ENCODE data around the gene IL17F.

The IL17F gene

DNA sequence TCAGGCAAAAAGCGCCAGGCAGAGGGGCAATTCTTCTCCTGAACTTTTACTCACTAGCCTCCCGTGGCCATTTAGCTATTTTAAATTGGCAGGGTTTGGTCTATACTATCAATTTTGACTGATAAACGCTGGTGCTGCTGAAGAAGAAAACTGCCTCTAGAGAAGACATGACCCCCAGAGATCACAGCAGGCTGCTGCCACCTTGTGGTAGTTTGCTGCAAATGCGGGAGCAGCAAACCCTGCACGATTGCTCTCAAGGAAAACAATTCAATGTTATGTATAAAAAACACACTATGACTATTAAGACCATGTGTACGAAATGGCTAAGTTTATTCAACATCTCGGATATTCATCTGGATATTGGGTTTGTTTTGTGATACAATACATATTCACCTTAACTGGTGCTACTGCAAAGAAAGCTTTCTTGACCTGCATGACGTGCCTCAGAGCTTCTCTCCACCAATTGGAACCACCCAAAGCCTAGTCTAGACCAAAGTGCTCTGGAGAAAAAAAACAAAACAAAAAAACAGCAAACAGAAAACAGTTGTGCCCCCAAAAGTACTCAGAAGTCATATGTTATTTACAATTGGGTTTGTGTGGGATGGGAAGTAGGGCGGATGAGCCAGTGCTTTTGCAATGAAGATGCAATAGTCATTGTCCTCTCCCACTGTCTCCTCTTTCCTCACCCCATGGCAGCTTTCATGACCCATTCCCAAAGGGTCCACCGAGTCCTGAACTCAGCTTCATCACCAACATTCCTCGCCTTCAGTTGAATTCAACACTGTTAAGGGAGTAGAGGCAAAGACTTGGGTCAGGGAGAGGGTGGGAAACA, 19.6 kb upstream of the IL17F start:
- Histone ChIP-seq H3K4me2 (ENCODE audit: low read length) (no peak overlapping the region), H3K4me3 (ENCODE audit: low read length) (no peak overlapping the region), H3K9me3 (replicated peaks; ENCODE audit: low read length) (no peaks in the 10 kb centered on the region), H3K9ac (ENCODE audit: low read depth, low read length) (no peak overlapping the region), H3K36me3 (ENCODE audit: insufficient read depth, low read length) (peaks cover 46% of the 10 kb centered on the region), H3K27me3 (ENCODE audit: control insufficient read depth, insufficient read depth, low read length) (no peaks in the 10 kb centered on the region), H3K4me1 (ENCODE audit: control insufficient read depth, insufficient read depth, low read length) (peaks cover 3% of the 10 kb centered on the region)

- H3K4me1 ChIP-seq (ENCODE audit: control insufficient read depth, insufficient read depth, low read length), result peaks cover 3% of the 10 kb centered on the region
- H3K9ac ChIP-seq (ENCODE audit: low read depth, low read length), result no peak overlapping the region
- no peak overlapping the region for H3K4me3 ChIP-seq (ENCODE audit: low read length)
- no peak overlapping the region for H3K4me2 ChIP-seq (ENCODE audit: low read length)
- no peaks in the 10 kb centered on the region for H3K9me3 ChIP-seq (replicated peaks; ENCODE audit: low read length)
- no peaks in the 10 kb centered on the region for H3K27me3 ChIP-seq (ENCODE audit: control insufficient read depth, insufficient read depth, low read length)
- peaks cover 37% of the 10 kb centered on the region for H3K36me3 ChIP-seq (ENCODE audit: insufficient read depth, low read length)
Observed at GRCh38 chr6:52262620-52263344, 18.5 kb upstream of the IL17F start.

DNA sequence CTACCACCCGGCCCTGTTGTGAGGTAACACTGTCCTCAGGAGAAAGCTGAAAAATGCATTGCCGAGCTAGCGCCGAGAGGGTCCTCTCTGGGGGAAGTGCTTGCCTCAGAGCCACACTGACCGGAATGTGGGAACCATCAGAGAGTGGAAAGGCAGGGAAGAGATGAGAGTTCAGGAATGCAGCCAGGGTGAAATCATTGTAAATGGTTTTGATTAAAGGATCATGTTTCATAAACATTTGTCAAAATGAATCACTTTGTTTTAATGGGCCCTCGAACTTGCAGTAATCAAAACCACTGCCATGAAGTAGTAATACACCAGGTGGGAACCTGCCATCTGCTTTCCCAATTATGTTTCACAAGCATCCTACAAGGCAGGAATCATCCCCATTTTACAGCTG, 16.9 kb upstream of the IL17F start:
- H3K4me3 ChIP-seq (ENCODE audit: low read length), result no peak overlapping the region
- peaks cover 27% of the 10 kb centered on the region for H3K36me3 ChIP-seq (ENCODE audit: insufficient read depth, low read length)
- H3K9me3 ChIP-seq (replicated peaks; ENCODE audit: low read length), result no peaks in the 10 kb centered on the region

DNA sequence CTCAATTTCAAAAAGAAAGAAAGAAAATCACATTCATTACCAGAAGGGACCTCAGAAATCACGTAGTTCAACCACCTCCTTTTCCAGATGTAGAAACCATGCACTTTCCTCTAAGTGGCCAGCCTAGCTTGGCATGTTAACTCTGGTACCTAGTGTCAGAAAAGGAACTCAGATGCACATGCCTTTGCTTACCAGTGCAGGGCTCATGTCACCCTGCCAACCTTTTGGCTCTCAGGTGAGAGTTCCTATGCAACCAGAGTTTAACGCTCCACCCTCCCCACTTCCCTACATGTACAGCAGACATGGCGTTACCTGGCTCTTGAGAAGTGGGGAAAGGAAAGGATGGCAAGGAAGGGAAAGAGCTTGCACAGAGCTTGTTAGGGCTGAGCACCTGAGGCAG, 16.3 kb upstream of the IL17F start:
- peaks cover under 1% of the 10 kb centered on the region for H3K27me3 ChIP-seq (ENCODE audit: control insufficient read depth, insufficient read depth, low read length)
- H3K4me1 ChIP-seq (ENCODE audit: control insufficient read depth, insufficient read depth, low read length), result peaks cover 3% of the 10 kb centered on the region
- no peak overlapping the region for H3K4me3 ChIP-seq (ENCODE audit: low read length)
- no peak overlapping the region for H3K4me2 ChIP-seq (ENCODE audit: low read length)
- no peaks in the 10 kb centered on the region for H3K9me3 ChIP-seq (replicated peaks; ENCODE audit: low read length)
- H3K9ac ChIP-seq (ENCODE audit: low read depth, low read length), result no peak overlapping the region
- peaks cover 21% of the 10 kb centered on the region for H3K36me3 ChIP-seq (ENCODE audit: insufficient read depth, low read length)

More for the DNA sequence above, 16.9 kb upstream of the IL17F start:
- Histone ChIP-seq H3K9ac (ENCODE audit: low read depth, low read length) (no peak overlapping the region), H3K4me2 (ENCODE audit: low read length) (no peak overlapping the region), H3K27me3 (ENCODE audit: control insufficient read depth, insufficient read depth, low read length) (no peaks in the 10 kb centered on the region), H3K4me1 (ENCODE audit: control insufficient read depth, insufficient read depth, low read length) (peaks cover 3% of the 10 kb centered on the region)

GRCh38 chr6:52255434-52255833, 11.1 kb upstream of the IL17F start:
- H3K9me3 ChIP-seq (replicated peaks; ENCODE audit: low read length), result no peaks in the 10 kb centered on the region

DNA sequence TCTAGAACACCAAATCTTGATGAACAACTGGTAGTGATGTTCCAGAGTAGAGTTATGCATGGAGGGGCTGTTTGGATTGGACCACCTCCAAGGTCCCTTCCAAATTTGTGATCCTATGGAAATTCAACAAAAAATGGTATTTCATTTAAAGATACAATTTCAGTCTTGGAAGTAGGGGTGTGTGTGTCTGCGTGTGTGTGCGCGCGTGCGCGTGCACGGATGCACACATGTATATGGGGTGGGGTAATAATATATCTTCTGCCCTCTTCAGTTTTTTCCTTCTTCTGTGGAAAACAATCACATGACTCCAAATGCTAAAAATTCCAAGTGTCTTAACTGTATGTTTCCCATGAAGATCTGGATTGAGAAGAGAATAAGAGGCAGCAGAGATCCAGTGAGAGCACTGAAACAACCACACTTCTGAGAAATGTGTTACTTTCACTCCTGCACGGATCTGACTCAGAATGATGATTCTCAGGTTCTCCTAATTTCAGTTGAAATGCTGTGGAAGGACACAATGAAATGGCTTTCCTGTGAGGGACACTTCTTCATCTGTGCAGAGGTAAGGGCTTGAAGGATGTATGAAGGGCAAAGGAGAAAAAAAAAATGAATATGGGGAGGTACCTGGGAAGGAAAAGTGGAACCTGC, 10.6 kb upstream of the IL17F start:
- Histone ChIP-seq H3K27me3 (ENCODE audit: control insufficient read depth, insufficient read depth, low read length) (peaks cover 55% of the 10 kb centered on the region), H3K4me3 (ENCODE audit: low read length) (no peak overlapping the region), H3K4me2 (ENCODE audit: low read length) (no peak overlapping the region), H3K4me1 (ENCODE audit: control insufficient read depth, insufficient read depth, low read length) (no peaks in the 10 kb centered on the region), H3K36me3 (ENCODE audit: insufficient read depth, low read length) (no peaks in the 10 kb centered on the region), H3K9me3 (replicated peaks; ENCODE audit: low read length) (no peaks in the 10 kb centered on the region), H3K9ac (ENCODE audit: low read depth, low read length) (no peak overlapping the region)

More at GRCh38 chr6:52255434-52255833, 11.1 kb upstream of the IL17F start:
- Histone ChIP-seq H3K9ac (ENCODE audit: low read depth, low read length) (no peak overlapping the region), H3K27me3 (ENCODE audit: control insufficient read depth, insufficient read depth, low read length) (peaks cover 49% of the 10 kb centered on the region), H3K4me1 (ENCODE audit: control insufficient read depth, insufficient read depth, low read length) (no peaks in the 10 kb centered on the region), H3K4me3 (ENCODE audit: low read length) (no peak overlapping the region), H3K4me2 (ENCODE audit: low read length) (no peak overlapping the region), H3K36me3 (ENCODE audit: insufficient read depth, low read length) (no peaks in the 10 kb centered on the region)

- H3K9me3 ChIP-seq (replicated peaks; ENCODE audit: low read length), result no peaks in the 10 kb centered on the region
- H3K4me3 ChIP-seq (ENCODE audit: low read length), result no peak overlapping the region
- H3K9ac ChIP-seq (ENCODE audit: low read depth, low read length), result no peak overlapping the region
- H3K27me3 ChIP-seq (ENCODE audit: control insufficient read depth, insufficient read depth, low read length), result peaks cover 65% of the 10 kb centered on the region
- H3K36me3 ChIP-seq (ENCODE audit: insufficient read depth, low read length), result no peaks in the 10 kb centered on the region
- H3K4me2 ChIP-seq (ENCODE audit: low read length), result no peak overlapping the region
- no peaks in the 10 kb centered on the region for H3K4me1 ChIP-seq (ENCODE audit: control insufficient read depth, insufficient read depth, low read length)
Observed at GRCh38 chr6:52253494-52253893, 9.2 kb upstream of the IL17F start.

DNA sequence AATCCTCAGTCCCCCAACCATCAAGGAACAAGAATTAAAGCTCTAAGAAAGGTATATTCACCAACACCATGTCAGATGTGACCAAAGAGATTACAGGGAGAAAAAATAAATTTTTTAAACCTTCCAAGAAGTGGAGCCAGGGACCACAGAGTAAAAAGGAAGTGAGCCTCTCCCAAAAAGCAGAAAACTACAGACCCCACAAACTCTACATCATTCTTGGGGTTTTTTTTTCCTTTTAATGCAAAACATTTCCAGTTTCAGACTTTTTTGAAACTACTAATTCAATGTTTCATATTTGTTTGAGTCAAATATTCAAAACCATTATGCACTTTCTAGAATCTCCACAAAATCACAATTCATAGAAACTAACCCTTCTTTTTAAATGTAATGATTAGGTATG, 6.8 kb upstream of the IL17F start:
- Histone ChIP-seq H3K4me3 (ENCODE audit: low read length) (no peak overlapping the region), H3K9me3 (replicated peaks; ENCODE audit: low read length) (no peaks in the 10 kb centered on the region), H3K36me3 (ENCODE audit: insufficient read depth, low read length) (no peaks in the 10 kb centered on the region), H3K4me2 (ENCODE audit: low read length) (no peak overlapping the region), H3K27me3 (ENCODE audit: control insufficient read depth, insufficient read depth, low read length) (peaks cover 83% of the 10 kb centered on the region), H3K9ac (ENCODE audit: low read depth, low read length) (no peak overlapping the region), H3K4me1 (ENCODE audit: control insufficient read depth, insufficient read depth, low read length) (no peaks in the 10 kb centered on the region)

- H3K27me3 ChIP-seq (ENCODE audit: control insufficient read depth, insufficient read depth, low read length), result peaks cover 82% of the 10 kb centered on the region
- H3K9ac ChIP-seq (ENCODE audit: low read depth, low read length), result no peak overlapping the region
- no peak overlapping the region for H3K4me3 ChIP-seq (ENCODE audit: low read length)
- H3K4me2 ChIP-seq (ENCODE audit: low read length), result no peak overlapping the region
- H3K4me1 ChIP-seq (ENCODE audit: control insufficient read depth, insufficient read depth, low read length), result no peaks in the 10 kb centered on the region
- H3K36me3 ChIP-seq (ENCODE audit: insufficient read depth, low read length), result no peaks in the 10 kb centered on the region
- no peaks in the 10 kb centered on the region for H3K9me3 ChIP-seq (replicated peaks; ENCODE audit: low read length)
Observed at GRCh38 chr6:52249078-52249477, 4.8 kb upstream of the IL17F start.

DNA sequence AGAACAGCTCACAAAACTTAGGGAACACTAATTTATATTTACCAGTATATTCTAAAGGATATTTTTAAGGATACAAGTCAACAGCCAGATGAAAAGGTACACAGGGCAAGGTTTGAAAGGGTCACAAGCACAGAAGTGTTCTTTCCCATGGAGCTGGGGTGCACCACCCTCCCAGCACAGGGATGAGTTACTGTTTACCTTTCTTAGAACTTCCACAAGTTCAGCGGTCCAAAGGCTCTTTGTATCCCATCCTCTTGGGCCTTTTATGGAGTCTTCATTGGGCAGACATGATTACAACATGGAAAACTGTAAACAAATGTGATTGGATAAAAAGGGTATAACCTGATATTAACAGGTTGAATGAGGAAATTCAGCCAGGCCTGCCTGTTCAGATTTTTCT, 1.1 kb upstream of the IL17F start:
- H3K4me2 ChIP-seq (ENCODE audit: low read length), result no peak overlapping the region
- H3K36me3 ChIP-seq (ENCODE audit: insufficient read depth, low read length), result no peaks in the 10 kb centered on the region

DNA sequence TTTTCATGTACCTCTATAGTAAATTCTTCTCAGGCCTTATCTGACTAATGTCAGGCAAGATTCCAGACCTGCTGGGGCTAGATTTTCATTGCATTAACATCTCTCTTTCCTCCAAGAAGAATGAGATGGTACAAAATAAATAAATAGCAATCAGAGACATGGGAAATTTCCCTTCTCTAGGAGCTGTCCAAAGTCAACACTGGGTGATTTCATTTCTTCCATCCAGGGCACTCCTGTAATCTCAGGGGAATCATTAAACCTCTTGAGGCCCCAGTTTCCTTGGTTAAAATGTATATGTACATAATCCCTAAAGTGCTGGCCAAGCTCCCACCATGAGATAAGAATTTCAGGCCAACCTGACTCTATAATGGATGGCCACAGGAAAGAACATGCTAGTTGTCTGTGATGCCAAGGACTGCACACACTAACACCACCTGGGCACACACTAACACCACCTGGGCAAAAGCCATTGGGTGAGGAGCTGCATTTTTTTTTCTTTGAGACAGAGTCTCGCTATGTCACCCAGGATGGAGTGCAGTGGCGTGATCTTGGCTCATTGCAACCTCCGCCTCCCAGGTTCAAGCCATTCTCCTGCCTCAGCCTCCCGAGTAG, 912 bp downstream of the IL17F start:
- H3K27me3 ChIP-seq (ENCODE audit: control insufficient read depth, insufficient read depth, low read length), result peaks cover 49% of the 10 kb centered on the region
- no peaks in the 10 kb centered on the region for H3K9me3 ChIP-seq (replicated peaks; ENCODE audit: low read length)
- no peak overlapping the region for H3K9ac ChIP-seq (ENCODE audit: low read depth, low read length)
- no peak overlapping the region for H3K4me2 ChIP-seq (ENCODE audit: low read length)
- no peaks in the 10 kb centered on the region for H3K36me3 ChIP-seq (ENCODE audit: insufficient read depth, low read length)
- no peaks in the 10 kb centered on the region for H3K4me1 ChIP-seq (ENCODE audit: control insufficient read depth, insufficient read depth, low read length)
- no peak overlapping the region for H3K4me3 ChIP-seq (ENCODE audit: low read length)

More for the DNA sequence above, 1.1 kb upstream of the IL17F start:
- Histone ChIP-seq H3K4me1 (ENCODE audit: control insufficient read depth, insufficient read depth, low read length) (no peaks in the 10 kb centered on the region), H3K9me3 (replicated peaks; ENCODE audit: low read length) (no peaks in the 10 kb centered on the region), H3K27me3 (ENCODE audit: control insufficient read depth, insufficient read depth, low read length) (peaks cover 56% of the 10 kb centered on the region), H3K4me3 (ENCODE audit: low read length) (no peak overlapping the region), H3K9ac (ENCODE audit: low read depth, low read length) (no peak overlapping the region)
